Stimulated activated CD8-positive, alpha-beta memory T cell treated with anti-CD3 and anti-CD28 coated beads, Interleukin-2, amount 100 ng/mL, for 1 hour (primary cell): ENCODE measurements around the gene IGSF1.
"Not testable (repeated sequence)": the region's sequence is repeated elsewhere in the genome, so short reads cannot be mapped to it uniquely, and the experiment has no call there.

Experiments
- DNase-seq, 2 donors: peaks; one replicate each; pipeline ENCODE4 v3.0.0-alpha.2; 2020; ENCODE audit warnings: low read depth in 2 of 2

The IGSF1 gene

GRCh38 chrX:131271826-131272225 is 17.3 kb downstream of the IGSF1 start:
- no peak for DNase-seq

- no peak for DNase-seq
Measured at GRCh38 chrX:131271274-131271673, 17.8 kb downstream of the IGSF1 start.

GRCh38 chrX:131270080-131270479 is 19.0 kb downstream of the IGSF1 start:
- DNase-seq: no peak

- no peak for DNase-seq
Measured at GRCh38 chrX:131264665-131265064, 24.4 kb downstream of the IGSF1 start.

- DNase-seq: no peak
Measured at GRCh38 chrX:131264053-131264452, 25.1 kb downstream of the IGSF1 start.

GRCh38 chrX:131262738-131263679 is 26.1 kb downstream of the IGSF1 start:
- no peak for DNase-seq

GRCh38 chrX:131262200-131262599 is 26.9 kb downstream of the IGSF1 start:
- DNase-seq: no peak

GRCh38 chrX:131257367-131257766 is 31.7 kb downstream of the IGSF1 start:
- no peak for DNase-seq

- not testable (repeated sequence) for DNase-seq
Measured at GRCh38 chrX:131250984-131251738, 37.9 kb downstream of the IGSF1 start.

- no peak for DNase-seq
Measured at GRCh38 chrX:131239057-131239456, 50.0 kb downstream of the IGSF1 start.

GRCh38 chrX:131237363-131237762 is 51.7 kb downstream of the IGSF1 start:
- DNase-seq: no peak

- no peak for DNase-seq
Measured at GRCh38 chrX:131235768-131236545, 53.1 kb downstream of the IGSF1 start.

GRCh38 chrX:131227608-131228007 is 61.5 kb downstream of the IGSF1 start:
- DNase-seq: no peak

- DNase-seq: no peak
Measured at GRCh38 chrX:131226591-131226990, 62.5 kb downstream of the IGSF1 start.

- DNase-seq: no peak
Measured at GRCh38 chrX:131225078-131225477, 64.0 kb downstream of the IGSF1 start.
